ENCODE data around the gene POU3F3. TPM values are rescaled to one million over a fixed set of nuclear protein-coding genes. Genes with fewer than 3 reads are reported as not detected.

The POU3F3 gene
- total RNA-seq, 1 experiment from 2014 or later: not detected

GRCh38 chr2:104875262-104875661 lies 21.3 kb downstream of the POU3F3 start:
- Mint-ChIP-seq H3K9me3 (ENCODE audit: low read depth, unreplicated experiment) (no peaks in the 10 kb centered on the region), H3K27ac (ENCODE audit: unreplicated experiment) (no peak overlapping the region), H3K4me1 (ENCODE audit: low read depth, unreplicated experiment) (no peaks in the 10 kb centered on the region), H3K36me3 (ENCODE audit: insufficient read depth, unreplicated experiment) (peaks cover 7% of the 10 kb centered on the region), H3K27me3 (ENCODE audit: unreplicated experiment) (peaks cover 66% of the 10 kb centered on the region), H3K4me3 (ENCODE audit: low read depth, unreplicated experiment) (no peak overlapping the region)
- DNase-seq: no peak
- CTCF ChIA-PET: no interaction called here
- no TSS peak for BruUV-seq (replicated peaks)
- TF ChIP-seq CTCF (IDR thresholded peaks at IDR 0.05; ENCODE audit: unreplicated experiment): no peak
- intact Hi-C loops (cut with micrococcal nuclease; ENCODE audit: unreplicated experiment): loop anchor here (10.0 kb wide), 1 partner anchor 840 kb away; no protein-coding TSS in a partner anchor

GRCh38 chr2:104876606-104877570 lies 23.0 kb downstream of the POU3F3 start:
- no peak for TF ChIP-seq CTCF (IDR thresholded peaks at IDR 0.05; ENCODE audit: unreplicated experiment)
- Mint-ChIP-seq H3K4me1 (ENCODE audit: low read depth, unreplicated experiment) (no peaks in the 10 kb centered on the region), H3K27me3 (ENCODE audit: unreplicated experiment) (peaks cover 65% of the 10 kb centered on the region), H3K36me3 (ENCODE audit: insufficient read depth, unreplicated experiment) (peaks cover 7% of the 10 kb centered on the region), H3K27ac (ENCODE audit: unreplicated experiment) (no peak overlapping the region), H3K9me3 (ENCODE audit: low read depth, unreplicated experiment) (no peaks in the 10 kb centered on the region), H3K4me3 (ENCODE audit: low read depth, unreplicated experiment) (no peak overlapping the region)
- BruUV-seq (replicated peaks): no TSS peak
- intact Hi-C loops (cut with micrococcal nuclease; ENCODE audit: unreplicated experiment): loop anchor here (10.0 kb wide), 1 partner anchor 842 kb away; no protein-coding TSS in a partner anchor
- CTCF ChIA-PET: no interaction called here
- DNase-seq: no peak

DNA sequence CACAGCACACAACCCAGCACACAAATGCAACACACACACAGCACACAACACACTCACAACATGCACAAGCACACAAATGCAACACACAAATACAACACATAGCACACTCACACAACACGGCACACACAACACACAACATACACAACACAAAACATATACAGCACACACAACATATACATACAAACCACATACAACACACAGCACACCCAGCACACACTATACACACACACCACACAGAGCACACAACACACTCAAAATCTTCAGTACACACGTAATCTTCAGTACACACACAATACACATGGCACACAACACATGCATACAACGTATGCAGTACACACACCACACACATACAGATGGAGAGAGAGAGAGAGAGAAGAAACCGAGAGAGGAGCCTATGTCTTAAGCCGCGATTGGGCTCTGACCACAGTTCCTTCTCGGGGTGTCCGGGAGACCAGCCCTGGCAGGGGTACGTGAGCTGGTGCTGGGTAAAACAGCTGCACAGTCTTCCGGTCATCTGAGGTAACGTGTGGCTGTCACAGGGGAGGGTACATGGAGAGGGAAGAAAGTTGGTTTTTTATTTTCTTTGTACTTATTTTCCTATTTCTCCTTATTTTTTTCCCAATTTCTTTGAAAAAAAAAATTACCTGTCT lies 25.1 kb downstream of the POU3F3 start:
- CTCF ChIA-PET: no interaction called here
- DNase-seq: no peak
- Mint-ChIP-seq H3K9me3 (ENCODE audit: low read depth, unreplicated experiment) (no peaks in the 10 kb centered on the region), H3K27me3 (ENCODE audit: unreplicated experiment) (peaks cover 57% of the 10 kb centered on the region), H3K27ac (ENCODE audit: unreplicated experiment) (no peak overlapping the region), H3K4me3 (ENCODE audit: low read depth, unreplicated experiment) (no peak overlapping the region), H3K36me3 (ENCODE audit: insufficient read depth, unreplicated experiment) (no peaks in the 10 kb centered on the region), H3K4me1 (ENCODE audit: low read depth, unreplicated experiment) (no peaks in the 10 kb centered on the region)
- no TSS peak for BruUV-seq (replicated peaks)
- no peak for TF ChIP-seq CTCF (IDR thresholded peaks at IDR 0.05; ENCODE audit: unreplicated experiment)
- intact Hi-C loops (cut with micrococcal nuclease; ENCODE audit: unreplicated experiment): loop anchor here (10.0 kb wide), 1 partner anchor 844 kb away; no protein-coding TSS in a partner anchor

- CTCF ChIA-PET: interaction anchor here (0.7 kb wide), 1 partner anchor 64 kb away, joined by 5 read pairs; no protein-coding TSS in a partner anchor
- no peaks in the 10 kb centered on the region for H3K4me1 Mint-ChIP-seq (ENCODE audit: low read depth, unreplicated experiment)
- H3K4me3 Mint-ChIP-seq (ENCODE audit: low read depth, unreplicated experiment): no peak overlapping the region
- DNase-seq: no peak
- intact Hi-C loops (cut with micrococcal nuclease; ENCODE audit: unreplicated experiment): no loop called here
- no peaks in the 10 kb centered on the region for H3K9me3 Mint-ChIP-seq (ENCODE audit: low read depth, unreplicated experiment)
- no peak overlapping the region for H3K27ac Mint-ChIP-seq (ENCODE audit: unreplicated experiment)
- H3K27me3 Mint-ChIP-seq (ENCODE audit: unreplicated experiment): peaks cover 57% of the 10 kb centered on the region
- H3K36me3 Mint-ChIP-seq (ENCODE audit: insufficient read depth, unreplicated experiment): no peaks in the 10 kb centered on the region
- no peak for TF ChIP-seq CTCF (IDR thresholded peaks at IDR 0.05; ENCODE audit: unreplicated experiment)
- BruUV-seq (replicated peaks): no TSS peak
These were observed 26.2 kb downstream of the POU3F3 start for GRCh38 chr2:104880076-104880475.

All from Calu3 (cell line).